NCI-H82 (cell line): ENCODE measurements around the gene CAPRIN1.

Source experiments
- DNase-seq: peaks from one replicate; lab custom pipeline; 2025; lab: John Stamatoyannopoulos, UW

Gene CAPRIN1

DNA sequence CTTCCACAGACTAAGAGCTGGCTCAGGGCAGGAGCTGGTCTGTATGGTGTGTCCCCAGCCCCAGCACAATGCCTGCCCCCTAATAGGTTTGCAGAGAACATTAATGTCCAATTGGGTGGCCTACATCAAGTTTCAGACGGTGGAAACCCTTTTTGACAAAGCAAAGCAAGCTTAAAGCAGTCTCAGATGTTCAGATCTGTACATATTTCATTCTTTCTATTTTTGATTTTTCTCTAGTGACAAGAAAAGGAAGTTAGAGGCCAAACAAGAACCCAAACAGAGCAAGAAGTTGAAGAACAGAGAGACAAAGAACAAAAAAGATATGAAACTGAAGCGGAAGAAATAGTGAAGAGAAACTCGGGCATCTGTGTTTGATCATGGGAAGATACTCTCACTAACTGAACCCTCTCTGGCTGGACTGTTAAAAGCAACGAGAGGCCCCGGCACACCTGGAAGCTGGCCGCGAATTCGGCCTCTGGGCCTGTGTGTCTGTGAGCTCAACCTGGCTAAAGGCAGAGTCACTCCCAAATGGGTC, 94.4 kb downstream of the CAPRIN1 start:
- no peak for DNase-seq

DNA sequence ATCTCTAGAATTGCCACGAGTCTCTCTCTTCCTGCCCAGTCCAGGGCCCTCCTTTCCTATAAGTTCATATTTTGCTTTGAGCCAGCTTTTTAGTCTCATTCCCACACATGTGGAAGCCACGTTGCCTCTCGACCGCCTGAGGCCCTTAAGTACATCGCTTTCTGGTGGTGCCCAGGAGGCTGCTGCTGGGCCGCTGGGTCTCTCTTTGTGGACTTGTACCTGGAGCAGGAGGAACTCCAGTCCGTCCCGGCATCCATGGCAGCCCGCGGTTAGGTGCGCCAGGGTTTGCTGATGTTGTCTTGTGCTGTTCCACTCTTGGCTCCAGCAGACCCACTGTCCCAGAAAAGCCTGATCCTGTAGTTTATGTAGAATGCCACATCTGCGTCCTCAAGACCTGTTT, 94.9 kb downstream of the CAPRIN1 start:
- no peak for DNase-seq

DNA sequence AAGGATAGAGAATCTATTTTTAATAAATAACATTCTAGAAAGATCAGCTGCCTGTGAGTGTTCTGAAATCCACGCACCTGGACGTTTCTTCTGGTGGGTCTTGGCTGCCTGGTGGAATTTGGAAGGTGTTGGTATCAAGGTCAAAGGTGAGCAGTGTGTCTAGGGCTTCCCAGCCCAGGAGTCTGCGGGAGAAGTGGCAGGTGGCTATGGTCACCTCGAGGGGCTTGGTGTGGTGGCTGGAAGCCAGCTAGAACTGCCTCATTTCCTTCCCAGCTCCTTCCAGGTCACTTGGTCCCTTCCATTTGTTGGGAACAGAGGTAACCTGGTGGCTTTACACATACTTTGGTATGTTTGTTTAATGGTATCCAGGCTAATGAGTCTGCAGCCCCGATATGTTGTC, 95.3 kb downstream of the CAPRIN1 start:
- DNase-seq = no peak

DNA sequence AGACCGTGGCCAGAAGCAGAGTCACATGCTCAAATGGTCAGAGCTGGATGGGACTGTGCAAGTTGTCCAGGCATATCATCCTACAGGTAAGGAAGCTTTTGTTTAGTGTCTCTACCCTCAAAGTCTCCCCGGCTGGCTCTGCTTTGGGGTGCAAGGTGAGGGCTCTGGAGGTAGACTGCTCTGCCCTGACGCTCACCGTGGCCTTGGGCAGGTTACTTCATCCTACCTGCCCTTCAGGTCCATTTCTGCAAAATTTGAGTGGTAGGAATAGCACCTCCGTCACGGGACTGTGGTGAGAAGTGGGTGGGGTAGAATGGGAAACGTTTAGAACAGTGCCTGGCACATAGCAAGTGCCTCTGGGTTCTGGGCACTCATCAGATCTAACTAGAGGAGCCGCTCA, 96.0 kb downstream of the CAPRIN1 start:
- DNase-seq = no peak

DNA sequence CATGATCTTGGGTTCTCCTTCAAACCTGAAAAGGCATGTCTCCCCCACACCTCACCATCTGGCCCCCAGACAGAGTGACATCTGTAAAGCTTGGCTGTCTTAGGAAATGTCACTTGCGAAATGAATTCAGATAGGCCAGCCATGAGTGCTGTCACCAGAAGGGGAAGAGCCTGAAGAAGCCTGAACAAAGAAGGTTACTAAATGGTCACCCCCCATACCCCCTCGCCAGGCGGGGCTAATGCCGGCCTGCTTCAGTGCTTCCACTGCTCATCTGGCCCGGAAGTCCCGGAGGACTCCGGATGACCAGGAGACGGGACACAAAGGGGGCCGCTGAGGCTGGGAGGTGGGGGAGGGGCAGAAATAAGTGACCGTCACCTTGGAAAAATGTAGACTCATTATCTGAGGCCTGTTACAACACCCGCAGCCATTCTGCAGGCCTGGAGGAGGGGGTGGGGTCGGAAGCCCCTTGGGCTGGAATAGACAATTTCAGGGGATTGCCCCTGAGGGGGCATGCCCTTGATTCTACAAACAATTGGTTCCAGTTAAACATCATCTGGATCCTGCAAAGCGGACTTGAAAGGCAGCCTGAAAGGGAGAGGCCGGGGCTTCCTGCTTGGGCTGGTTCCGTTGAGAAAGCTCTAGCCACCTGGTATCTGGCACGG, 97.1 kb downstream of the CAPRIN1 start:
- no peak for DNase-seq

DNA sequence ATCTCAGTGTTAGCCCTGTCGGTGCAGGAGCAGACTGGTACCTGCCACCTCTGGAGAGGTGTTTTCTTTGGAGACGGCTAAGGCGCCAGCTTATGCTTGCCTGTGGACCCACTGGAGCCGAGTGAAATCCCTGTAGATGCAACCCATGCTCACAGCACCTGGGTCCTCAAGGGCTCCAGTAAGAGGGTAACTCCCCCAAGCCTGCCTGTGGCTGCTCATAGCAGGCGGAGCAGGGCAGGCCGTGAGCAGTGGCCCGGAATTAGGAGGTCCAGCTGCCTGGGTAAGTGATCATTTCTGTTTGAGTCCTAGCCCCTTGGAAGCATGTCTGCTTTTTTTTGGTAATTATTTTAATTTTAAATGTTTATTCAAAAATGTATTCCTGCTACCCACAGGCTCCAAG, 97.7 kb downstream of the CAPRIN1 start:
- DNase-seq = no peak

DNA sequence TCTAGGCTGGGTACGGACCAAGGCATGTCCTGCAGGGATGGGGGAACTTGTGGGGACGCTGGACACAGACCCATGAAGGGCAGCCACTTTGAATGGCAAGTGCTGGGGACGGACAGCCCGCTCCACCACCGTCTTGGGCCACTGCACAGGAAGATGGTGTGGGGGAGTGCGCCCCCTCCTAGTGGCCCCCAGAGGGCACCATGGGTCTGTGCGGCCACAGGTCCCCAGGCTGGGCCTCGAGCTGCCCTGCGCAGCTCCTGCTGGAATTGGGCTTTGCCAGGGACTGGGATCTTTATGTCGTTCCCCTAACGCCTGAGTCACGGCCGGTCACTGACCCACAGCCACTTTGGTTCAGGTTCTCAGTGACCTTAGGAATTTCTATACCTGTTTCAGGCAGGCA, 98.3 kb downstream of the CAPRIN1 start:
- DNase-seq = peak; percentile 23

DNA sequence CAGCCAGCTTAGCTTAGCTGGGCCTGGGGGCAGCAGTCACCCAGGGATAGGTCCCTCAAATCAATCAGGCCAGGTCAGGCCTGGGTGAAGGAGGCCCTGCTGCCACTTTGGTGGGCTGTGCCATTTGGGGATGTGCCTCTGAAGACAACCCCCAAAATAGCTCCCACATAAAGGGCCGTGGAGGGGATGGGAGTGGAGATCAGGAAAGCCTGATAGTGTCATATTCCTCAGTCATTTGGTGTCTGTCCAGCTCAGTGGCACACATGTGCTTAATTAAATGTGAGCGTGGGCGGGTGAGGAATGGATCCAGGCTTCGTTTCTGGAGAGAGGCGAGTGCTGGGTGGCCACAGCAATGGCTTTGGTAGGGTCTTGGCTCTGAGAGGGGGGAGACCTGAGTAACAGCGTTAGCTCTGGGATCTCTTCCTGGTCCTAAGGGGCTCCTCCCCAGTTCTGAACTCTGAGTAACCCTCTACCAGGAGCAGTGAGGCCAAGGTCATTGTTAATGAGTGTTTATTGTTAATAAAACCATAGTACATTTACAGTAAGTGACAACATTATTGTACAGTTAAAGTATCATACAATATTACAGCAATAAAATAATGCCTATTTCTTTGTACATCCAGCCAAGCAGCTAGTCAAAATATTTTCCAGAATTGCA, 99.1 kb downstream of the CAPRIN1 start:
- no peak for DNase-seq
